GM21360 (cell line): Measurements from ENCODE around the gene PLA2G4A.

ENCODE experiments used
- ATAC-seq: cut with Tn5 transposase; IDR thresholded peaks from one replicate; pipeline ENCODE4 v1.9.1; 2021; ENCODE audit warnings: mild to moderate bottlenecking, moderate library complexity; ENCODE audit not compliant: unreplicated experiment

Gene PLA2G4A

DNA sequence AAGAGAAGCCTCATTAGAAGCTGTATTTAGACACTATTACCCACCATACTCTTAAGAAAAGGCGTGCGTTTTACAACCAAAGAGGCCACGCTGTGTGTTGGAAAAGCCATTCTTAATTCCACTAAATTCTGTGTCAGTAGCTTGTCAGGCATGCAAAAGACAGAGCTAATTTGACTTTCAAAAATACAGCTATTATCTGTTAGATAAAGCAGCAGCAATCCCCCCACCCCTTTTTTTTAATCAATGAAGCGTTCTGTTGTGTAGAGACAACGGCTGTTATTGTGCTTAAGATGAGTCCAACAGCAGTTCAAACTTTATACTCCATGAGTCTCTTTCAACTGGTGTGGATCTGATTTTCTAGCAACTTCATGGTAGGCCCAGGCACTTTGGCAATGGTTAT lies 43.5 kb downstream of the PLA2G4A start:
- no peak for ATAC-seq

DNA sequence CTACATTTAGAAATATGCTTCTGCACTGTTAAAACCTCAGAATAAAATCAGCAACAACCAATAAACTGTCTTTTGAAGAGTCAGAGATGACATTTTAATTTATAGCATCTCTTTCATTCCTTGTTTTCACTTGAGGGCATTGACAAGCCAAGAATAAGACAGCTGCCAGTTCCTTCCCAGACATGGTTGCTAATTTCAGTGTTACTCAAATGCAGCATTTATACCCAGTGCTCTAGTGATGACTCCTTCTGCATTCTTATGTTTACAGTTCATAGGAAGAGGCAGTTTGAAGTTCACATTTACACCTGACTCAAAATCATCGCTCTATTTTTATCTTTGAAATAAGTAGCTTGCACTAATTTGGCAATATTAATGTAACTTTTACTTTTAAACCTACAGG lies 44.9 kb downstream of the PLA2G4A start:
- ATAC-seq: no peak

DNA sequence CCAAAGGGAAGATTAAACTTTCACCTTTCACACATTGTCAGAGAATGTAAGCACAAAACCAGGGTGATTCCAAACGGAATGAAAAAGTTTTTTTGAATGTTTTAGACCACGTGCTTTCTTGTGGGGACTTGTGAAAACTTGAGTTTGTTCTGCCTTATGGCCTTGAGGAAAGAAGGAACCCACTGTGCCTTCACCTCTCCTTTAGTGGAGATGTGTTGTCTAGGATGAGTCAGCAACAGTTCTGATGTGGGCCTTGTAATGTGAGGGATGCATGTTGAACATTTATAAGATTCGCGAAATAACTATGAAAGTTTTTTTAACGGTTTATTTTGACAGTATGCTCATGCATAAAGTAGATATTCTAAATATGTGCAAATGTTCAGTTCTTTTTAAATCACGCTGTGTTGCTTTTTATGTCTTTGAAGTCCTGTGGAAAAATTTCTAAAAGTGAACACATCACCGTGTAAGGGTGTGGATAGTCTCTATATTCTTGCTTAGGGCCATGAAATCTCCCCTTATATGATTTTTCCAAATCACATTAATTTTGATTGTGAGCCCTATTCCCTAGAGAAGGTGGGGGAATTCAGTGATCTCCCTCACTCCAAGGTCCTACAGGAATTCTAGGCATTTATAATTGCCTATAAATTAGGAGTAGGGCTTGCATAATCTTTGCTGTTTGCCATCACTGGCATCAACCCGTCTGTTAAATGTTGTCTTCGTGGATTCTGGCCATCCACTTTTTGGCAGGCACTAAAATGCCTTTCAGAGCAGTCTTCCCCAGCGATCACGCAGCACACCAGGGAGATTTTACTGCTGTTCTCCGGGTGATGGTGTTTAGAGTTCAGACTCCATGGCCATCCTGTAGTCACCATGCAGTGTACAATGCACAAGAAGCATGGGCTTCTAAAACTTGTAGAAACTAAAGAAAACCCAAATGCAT lies 47.4 kb downstream of the PLA2G4A start:
- ATAC-seq: no peak

DNA sequence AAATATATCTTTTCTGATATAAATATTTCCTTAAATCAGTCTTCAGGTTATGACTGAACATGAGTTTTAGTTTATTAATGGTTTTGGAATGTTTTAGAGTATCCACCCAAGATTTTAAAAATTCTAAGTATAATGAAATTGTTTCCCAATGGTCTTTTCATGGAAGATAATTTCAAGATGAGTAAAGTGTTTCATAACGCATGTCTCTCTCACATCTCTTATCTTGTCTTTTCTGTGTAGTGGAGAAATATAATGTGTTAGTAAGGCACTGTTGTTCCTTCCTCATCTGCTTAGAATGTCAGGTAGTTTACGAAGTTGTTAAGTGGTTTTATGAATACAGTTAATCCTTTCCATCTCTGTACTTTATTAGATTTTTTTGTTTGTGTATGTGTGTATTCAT lies 49.6 kb downstream of the PLA2G4A start:
- no peak for ATAC-seq

DNA sequence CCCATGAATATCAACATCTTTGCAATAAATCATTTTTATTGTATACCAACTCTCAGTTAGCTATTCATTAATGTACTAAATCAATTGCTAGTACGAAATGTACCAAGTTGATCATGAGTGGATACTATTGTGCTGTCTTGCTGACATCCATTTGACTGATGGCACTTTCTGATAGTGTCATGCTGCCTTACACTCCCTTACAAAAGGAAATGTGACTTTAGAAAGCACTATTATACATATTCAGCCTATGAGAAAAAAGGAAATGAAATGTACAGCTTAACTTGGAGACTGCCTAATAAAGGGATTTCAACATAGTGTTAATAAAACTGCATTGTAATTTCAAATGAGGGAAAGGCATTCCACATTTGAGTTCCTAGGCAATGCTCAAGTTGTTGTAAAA lies 52.2 kb downstream of the PLA2G4A start:
- ATAC-seq: no peak

DNA sequence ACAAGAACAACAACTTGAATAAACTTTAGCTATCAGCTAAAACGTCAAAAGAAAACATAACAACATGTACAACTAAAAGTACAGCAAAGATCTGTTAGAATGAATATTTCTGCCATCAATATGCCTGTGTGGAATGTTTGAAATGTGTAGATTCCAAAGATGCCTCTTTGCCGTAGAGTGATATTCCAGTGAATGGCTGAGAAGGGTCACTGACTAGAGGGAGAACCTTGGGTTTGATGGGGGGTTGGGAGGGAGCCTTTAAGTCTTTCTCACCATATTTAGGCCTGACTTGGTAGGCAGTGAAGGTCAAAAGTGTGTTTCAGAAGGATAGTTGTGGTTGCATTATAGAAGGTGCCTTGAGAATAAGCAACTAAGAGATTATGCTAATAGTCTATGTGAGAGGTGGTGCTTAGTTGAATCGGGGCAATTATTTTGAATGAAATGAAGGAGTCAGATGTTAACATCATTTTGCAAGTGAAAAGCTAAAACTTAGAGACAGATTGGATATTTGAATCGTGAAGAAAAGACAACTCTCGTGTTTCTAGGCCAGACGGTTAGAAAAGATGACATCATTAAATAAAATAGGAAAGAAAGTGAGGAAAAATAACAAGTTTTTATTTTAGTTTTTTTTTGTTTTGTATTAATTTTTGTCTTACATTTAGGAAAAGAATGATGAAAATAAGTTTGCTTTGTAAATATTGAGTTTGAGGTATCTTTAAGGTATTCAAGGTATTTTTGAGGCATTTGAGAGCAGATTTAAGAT lies 53.8 kb downstream of the PLA2G4A start:
- no peak for ATAC-seq

DNA sequence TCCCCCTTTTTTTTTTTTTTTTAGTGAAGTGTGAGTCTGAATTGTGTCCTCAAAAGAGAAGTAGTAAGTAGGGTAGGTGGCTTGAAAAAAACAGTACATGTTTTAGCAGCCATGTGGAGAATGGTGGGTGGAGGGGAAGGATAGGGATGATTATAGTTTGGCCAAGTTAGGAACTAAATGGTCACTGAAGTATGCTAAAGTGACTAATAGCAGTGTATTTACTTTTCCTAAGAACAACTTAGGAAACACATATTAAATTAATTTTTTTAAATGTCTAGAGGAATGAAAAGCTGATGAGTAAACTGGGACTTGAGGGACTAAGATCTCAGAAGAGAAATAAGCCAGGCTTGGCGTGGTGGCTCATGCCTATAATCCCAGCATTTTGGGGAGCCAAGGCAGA lies 55.5 kb downstream of the PLA2G4A start:
- ATAC-seq: no peak

DNA sequence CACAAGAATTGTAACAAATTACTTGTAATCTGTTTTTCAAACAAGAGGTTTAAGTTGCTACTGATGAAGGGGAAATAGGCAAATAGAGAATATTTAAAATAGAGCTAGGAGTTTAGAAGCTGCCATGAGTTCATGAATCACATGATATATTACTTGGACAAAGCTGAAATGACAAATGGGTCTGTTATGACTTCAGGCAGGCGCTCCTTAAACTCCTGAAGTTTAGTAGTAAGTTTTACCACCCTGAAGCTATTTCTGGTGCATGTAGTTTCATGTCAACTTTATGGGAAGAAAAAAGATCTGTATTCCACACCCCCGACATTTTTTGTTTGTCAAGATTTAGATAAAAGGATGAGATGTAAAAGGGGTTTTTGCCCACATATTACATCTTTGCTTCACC lies 58.5 kb downstream of the PLA2G4A start:
- ATAC-seq: no peak

DNA sequence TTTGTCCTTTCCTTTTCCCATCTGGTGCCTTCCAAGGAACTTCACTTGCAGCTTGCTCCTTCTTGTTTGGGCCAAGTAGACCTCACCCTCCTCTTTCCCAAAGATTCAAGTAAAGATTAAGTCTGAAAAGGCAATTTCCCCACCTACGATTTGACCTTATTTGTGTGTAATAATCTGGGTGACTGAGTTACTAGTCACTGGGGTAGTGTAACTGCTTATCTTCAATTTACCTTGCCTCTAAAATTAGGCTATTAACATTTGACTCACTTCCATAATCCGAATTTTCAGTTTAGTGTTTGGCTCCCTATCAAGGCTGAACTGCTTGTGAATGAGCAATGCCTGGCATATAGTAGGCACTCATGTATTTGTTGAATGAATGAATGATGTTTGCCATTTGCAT lies 59.6 kb downstream of the PLA2G4A start:
- no peak for ATAC-seq

DNA sequence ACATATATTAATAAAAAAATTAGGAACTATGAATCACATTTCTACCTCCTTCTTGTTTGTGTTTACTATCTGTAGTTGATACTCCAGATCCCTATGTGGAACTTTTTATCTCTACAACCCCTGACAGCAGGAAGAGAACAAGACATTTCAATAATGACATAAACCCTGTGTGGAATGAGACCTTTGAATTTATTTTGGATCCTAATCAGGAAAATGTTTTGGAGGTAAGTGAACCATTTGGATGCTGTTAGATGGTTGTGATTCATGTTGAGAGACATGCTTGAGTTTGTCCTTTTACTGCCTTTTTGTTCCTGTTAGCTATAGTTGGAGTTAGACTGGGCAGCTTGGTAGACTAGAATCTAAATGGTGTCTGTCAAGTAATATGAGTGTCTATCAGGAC lies 64.2 kb downstream of the PLA2G4A start:
- no peak for ATAC-seq

DNA sequence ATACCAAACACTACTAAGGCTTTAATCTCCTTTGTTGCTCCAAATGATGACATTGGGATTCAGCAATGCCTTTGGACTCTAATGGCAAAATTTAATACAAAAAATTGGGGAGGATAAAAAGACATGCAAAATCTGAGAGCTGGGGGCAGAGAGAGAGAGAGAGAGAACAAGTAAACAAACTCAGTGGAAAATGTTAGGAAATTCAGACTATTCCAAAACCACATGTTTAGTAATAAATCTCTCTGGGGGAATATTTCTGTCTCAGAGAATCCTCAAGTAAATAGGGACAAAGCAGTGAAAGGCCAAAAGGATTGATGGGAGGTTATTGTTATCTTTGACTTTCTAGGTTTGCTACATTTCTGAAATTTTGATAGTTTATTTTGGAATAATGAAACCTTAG lies 65.7 kb downstream of the PLA2G4A start:
- no peak for ATAC-seq

DNA sequence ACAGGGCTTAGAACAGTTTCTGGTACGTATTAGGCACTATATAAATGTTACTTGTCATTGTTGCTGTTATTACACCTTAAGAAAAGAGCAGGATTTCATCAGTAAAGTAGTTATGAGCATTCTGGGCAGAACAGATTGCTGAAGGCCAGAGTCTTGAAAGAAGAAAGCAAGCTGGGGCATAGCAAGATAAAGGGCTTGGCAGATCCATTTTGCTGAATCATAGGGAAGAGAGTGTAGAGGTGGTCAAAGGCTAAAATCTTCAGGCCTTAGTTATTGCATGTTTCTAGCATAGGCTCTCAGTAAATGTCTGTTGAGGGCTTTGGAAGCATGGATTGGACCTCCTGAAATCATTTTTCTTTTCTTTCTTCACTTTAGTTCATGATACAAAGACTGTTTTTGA lies 67.5 kb downstream of the PLA2G4A start:
- no peak for ATAC-seq

DNA sequence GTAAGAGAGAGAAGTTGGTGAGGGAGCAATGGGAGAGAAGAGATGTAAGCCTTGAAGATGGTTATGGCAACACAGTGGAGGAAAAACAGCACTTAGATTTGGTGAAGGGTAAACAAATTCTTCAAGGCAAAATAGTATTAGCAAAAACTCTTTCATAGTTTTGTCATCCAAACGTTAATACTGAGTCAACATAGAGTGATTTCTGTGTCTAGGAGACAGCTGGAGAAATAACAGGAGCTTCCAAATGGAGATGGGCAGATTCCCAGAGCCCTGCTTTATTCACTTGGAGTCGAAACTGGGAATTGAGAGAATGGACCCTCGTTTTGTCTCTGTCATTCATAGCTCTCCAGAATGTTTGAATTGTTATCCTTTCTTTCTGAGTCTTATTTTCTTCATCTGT lies 68.3 kb downstream of the PLA2G4A start:
- ATAC-seq: no peak

DNA sequence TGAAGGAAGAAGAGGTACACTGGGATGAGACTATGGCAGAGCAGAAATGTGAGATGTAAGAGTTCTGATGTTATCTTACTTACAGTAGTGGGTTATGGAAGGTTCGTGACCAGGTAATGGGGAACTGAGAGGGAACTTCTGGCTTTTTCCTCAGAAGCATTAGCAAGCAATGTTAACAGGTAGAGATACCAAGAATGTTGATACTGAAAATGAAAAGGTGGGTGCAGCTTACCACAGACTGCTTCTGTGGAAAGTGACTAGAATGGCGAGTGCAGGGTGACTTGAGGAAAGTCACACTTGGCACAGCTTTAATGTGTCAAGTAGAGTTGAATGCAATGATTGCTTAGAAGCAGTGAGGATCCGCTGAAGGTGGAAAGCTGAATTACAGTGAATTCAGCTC lies 70.8 kb downstream of the PLA2G4A start:
- ATAC-seq: peak; percentile 92

DNA sequence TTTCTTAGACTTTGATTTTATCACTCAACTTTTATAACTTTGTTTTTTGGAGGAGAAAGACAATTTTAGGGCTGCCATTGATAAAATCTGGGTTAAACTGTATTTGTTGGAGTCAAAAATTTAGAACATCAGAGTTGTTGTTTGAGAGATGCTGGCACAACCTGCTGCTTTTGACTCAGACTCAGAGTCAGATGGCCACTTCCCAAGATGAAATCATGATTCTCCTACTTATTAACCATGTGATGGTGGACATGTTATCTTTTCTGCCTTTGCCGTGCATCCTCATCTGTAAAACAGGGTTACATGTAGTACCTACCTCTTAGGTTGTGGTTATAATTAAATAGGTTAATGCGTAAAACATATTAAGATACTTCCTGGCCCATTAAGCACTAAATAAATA lies 71.2 kb downstream of the PLA2G4A start:
- no peak for ATAC-seq

DNA sequence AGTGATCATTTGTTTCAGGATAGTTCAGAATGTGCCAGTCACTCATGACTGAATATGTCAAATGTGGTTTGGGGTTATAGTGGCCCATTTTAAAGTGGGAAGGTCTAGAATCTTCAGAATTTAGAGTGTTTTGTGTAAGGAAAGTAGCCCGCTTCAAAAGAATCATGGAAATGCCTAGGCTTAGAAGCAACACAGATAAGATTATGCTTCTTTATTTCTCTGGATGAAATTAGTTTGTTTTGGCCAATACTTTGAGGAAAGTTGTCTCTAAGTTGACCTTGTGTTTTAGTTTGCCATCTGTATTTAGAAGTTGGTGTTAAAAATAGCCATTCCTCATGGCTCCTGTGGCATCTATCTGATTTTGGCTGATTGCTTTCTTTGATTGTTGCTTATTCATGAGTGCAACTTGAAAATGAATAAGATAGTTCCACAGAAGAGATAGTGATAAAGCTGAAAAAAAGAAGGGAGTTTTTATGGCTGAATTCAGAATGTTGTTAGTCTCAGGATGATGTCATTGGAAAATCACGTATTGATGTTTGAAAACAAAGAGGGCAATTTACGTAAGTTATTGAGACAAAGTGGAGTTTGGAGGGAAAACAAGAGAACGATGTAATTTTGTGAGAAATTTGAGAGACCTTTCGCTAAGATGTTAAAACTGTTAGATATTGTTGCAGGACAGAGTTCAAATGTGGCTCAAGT lies 71.9 kb downstream of the PLA2G4A start:
- ATAC-seq: no peak

DNA sequence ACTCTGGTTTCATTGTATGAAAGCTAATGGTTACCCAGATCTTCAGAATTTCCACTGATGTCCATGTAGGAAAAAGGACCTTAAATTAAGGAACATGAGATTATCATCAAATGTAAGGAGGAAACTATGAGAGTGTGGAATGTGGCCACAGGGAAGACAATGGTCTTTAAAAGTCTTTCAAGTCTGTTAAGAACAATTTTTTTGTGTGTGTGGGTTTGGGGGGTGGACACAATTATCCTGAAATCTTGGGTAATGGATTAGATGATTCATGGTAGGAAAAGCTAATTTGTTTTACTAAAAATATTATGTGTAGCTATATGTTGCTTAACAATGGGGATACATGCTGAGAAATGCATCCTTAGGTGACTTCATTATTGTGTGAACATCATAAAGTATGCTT lies 72.9 kb downstream of the PLA2G4A start:
- no peak for ATAC-seq

DNA sequence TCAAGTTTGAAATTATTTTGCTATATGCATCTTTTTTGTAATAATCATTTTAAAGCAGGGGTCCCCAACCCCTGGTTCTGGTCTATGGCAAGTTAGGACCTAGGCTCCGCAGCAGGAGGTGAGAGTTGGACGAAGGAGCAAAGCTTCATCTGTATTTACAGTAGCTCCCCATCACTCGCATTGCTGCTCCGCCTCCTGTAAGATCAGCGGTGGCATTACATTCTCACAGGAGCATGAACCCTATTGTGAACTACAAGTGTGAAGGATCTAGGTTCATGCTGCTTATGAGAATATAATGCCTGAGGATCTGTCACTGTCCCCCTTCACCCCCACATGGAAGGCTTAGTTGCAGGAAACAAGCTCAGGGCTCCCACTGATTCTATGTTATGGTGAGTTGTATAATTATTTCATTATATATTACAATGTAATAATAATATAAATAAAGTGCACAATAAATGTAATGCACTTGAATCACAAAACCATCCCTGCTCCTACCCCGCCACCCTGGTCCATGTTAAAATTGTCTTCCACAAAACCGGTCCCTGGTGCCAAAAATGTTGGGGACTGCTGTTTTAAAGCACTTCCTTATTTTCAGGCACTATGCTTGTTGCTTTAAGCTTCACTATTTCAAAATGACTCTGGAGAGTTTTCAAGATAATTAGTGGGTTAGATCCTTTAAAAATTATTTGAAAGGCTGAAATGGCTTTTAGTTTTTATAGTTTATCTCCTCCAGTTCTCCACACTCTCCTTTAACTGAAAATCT lies 74.8 kb downstream of the PLA2G4A start:
- ATAC-seq: no peak

DNA sequence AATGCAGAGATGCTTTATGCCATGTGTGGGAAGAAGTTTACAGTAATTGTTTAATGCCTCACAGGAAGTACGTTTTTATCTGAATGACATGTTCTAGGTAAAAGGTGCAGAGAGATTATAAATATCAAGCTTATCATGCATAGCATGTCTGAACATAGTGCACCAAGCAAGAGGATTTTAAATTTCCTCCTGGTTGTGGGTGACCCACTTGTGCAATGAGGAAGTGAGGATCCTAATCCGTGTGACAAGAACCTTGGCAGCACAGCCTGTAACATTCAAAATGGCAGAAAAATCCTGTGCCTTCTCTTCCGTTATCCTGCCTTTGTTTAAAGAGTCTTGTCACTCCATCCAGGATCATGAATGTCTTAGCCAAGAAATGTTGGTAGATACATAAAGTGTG lies 75.6 kb downstream of the PLA2G4A start:
- ATAC-seq: no peak

DNA sequence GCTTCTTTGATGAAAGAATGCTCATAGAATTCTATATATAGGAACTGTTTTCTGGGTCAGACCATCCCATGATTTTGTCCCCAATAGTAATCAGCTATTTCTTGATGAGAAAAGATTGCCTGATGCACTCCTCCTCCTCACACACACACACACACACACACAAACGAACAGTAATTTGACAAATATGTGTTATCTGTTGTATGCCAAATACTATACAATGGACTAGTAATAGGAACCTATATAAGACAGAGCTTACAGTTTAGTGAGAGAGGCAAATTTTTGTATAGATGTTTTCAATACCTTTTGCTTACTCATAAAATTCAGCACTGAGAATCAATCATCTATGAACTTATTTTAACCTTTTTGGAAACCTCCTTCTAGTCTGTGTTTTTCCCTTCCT lies 76.8 kb downstream of the PLA2G4A start:
- ATAC-seq: no peak

DNA sequence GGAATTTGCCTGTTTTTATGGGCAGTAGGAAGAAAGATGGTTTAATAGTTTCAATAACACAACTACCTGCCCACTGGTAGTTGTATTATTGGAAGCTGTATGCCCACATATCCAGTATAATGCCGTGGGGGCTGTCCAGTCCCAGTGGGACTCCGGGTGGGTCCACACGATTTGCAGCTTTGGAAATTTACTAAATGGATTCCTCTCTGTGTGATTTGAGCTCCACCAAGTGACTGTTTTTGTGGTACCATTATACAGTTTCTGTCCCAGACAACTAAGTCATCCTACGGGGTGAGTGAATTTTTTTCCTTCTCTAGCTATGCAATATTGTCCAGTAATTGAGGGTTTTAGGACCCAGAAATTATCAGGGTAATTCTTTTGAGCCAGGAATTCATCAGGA lies 86.8 kb downstream of the PLA2G4A start:
- no peak for ATAC-seq
